Tibial artery (tissue), 4 donors: ENCODE measurements around the gene FAM3D.
"Not testable (repeated sequence)": the region's sequence is repeated elsewhere in the genome, so short reads cannot be mapped to it uniquely, and the experiment has no call there.

ENCODE experiments used
- DNase-seq, 2 donors: peaks; one replicate each; pipeline ENCODE4 v3.0.0-alpha.2; 2019
- H3K27ac ChIP-seq, 2 donors: fragments of 200-600 bp; sonication (generic) in 1 of 2; 1 replicate in 1 of 2; 2 replicates in 1 of 2; pipeline ENCODE4 v1.5.1; 2018 to 2019; ENCODE audit warnings: mild to moderate bottlenecking in 1 of 2
- H3K27me3 ChIP-seq, 2 donors: fragments of 200-600 bp; sonication (generic) in 1 of 2; one replicate each; pipeline versions ENCODE4 v1.5.1 to v1.6.0; 2016 to 2019
- H3K36me3 ChIP-seq, 3 donors: fragments of 200-600 bp; sonication (generic) in 2 of 3; one replicate each; pipeline ENCODE4 v1.5.1; 2016 to 2019; ENCODE audit warnings: mild to moderate bottlenecking in 2 of 3
- H3K4me1 ChIP-seq, 4 donors: fragments of 200-600 bp; sonication (generic) in 2 of 4; 1 replicate in 3 of 4; 2 replicates in 1 of 4; pipeline ENCODE4 v1.5.1; 2016 to 2019
- H3K4me3 ChIP-seq, 2 donors: fragments of 200-600 bp; sonication (generic) in 1 of 2; 1 replicate in 1 of 2; 2 replicates in 1 of 2; pipeline ENCODE4 v1.5.1; 2018 to 2019; ENCODE audit warnings: mild to moderate bottlenecking in 2 of 2
- H3K9me3 ChIP-seq, 3 donors: fragments of 200-600 bp; sonication (generic) in 1 of 3; one replicate each; pipeline ENCODE4 v1.5.1; 2016 to 2019
- intact Hi-C: fragments of 100-400 bp; cut with DNase I; formaldehyde crosslinking; loops from one replicate; pipeline ENCODE4 v1.15.0; 2023; ENCODE audit warnings: low total_unique reads
- TF ChIP-seq, protein P1 (sequence below), 2 experiments: fragments of 200-600 bp in 1 of 2; fragments of 450-650 bp in 1 of 2; IDR thresholded peaks; one replicate each; pipeline ENCODE4 v1.5.1; 2017 to 2019; ENCODE audit warnings: antibody characterized with exemption in 2 of 2, mild to moderate bottlenecking in 1 of 2, moderate library complexity in 1 of 2

FAM3D gene

DNA sequence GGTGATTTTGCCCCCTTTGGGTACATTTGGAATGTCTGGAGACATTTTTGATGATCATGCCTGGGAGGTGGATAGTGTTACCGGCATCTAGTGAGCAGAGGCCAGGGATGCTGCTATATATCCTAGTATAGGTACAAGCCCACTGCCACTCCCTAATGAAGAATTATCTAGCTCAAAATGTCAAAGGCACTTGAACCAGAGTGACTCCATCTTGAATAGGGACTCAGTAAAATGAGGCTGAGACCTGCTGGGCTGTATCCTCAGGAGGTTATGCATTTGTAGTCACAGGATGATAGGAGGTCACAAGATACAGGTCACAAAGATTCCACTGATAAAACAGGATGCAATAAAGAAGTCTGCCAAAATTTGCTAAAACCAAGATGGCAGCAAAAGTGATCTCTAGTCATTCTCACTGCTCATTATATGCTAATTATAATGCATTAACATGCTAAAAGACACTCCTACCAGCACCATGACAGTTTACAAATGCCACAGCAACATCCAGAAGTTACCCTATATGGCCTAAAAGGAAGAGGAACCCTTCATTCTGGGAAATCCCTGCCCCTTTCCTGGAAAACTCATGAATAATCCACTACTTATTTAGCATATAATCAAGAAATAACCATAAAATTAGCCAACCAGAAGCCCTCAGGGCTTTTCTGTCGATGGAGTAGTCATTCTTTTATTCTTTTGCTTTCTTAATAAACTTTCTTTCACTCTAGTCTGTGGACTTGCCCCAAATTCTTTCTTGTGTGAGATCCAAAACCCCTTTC lies 40.0 kb upstream of the FAM3D start:
- intact Hi-C loops, result no loop called here
- H3K27me3 ChIP-seq, result no peaks in the 10 kb centered on the region
- no peak overlapping the region for H3K27ac ChIP-seq
- DNase-seq, result no peak
- no peaks in the 10 kb centered on the region for H3K4me1 ChIP-seq
- no peaks in the 10 kb centered on the region for H3K9me3 ChIP-seq
- H3K4me3 ChIP-seq, result no peak overlapping the region
- H3K36me3 ChIP-seq, result no peaks in the 10 kb centered on the region
- TF ChIP-seq, protein P1, sequence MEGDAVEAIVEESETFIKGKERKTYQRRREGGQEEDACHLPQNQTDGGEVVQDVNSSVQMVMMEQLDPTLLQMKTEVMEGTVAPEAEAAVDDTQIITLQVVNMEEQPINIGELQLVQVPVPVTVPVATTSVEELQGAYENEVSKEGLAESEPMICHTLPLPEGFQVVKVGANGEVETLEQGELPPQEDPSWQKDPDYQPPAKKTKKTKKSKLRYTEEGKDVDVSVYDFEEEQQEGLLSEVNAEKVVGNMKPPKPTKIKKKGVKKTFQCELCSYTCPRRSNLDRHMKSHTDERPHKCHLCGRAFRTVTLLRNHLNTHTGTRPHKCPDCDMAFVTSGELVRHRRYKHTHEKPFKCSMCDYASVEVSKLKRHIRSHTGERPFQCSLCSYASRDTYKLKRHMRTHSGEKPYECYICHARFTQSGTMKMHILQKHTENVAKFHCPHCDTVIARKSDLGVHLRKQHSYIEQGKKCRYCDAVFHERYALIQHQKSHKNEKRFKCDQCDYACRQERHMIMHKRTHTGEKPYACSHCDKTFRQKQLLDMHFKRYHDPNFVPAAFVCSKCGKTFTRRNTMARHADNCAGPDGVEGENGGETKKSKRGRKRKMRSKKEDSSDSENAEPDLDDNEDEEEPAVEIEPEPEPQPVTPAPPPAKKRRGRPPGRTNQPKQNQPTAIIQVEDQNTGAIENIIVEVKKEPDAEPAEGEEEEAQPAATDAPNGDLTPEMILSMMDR (IDR thresholded peaks at IDR 0.05), result no peak

DNA sequence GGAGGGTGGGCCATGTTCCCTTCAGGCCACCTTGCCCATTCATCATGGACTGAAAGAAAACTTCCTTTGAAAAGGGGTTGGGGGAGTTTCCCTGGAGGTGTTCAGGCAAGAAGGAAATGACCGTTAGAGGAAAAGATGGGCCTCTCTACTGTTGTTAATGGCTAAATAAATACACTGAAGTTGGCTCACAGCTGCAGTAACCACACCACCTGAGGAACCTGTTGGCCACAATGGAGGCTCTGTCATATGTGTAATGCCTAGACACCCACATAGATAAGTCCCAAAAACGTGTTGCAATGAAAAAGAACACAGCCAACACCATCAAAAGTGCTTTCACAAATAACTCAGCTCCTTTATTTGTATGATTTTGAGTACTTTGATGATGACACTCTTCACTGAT lies 38.2 kb upstream of the FAM3D start:
- no peak for DNase-seq
- H3K9me3 ChIP-seq, result no peaks in the 10 kb centered on the region
- TF ChIP-seq, protein P1 (IDR thresholded peaks at IDR 0.05), result no peak
- no peak overlapping the region for H3K4me3 ChIP-seq
- H3K36me3 ChIP-seq, result no peaks in the 10 kb centered on the region
- no peaks in the 10 kb centered on the region for H3K4me1 ChIP-seq
- intact Hi-C loops, result no loop called here
- no peaks in the 10 kb centered on the region for H3K27me3 ChIP-seq
- H3K27ac ChIP-seq, result no peak overlapping the region

DNA sequence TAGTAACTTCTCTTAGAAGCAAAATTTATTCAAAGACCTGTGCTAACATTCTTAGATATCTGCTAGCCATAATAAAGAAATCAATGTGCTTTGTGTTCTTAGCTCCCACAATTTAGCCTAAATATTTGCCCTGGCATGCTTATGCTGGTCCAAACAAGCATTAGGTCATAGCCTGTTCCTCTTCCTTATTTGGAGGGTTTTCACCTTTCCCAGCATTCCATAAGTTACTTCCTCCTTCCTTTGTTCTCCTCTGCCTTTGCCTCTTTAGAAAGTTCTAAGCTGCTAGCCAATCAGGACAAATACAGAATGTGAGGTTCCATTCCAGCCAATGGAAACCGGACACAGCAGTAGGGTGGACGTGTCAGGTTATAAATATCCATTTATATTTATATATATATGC lies 37.7 kb upstream of the FAM3D start:
- H3K27ac ChIP-seq, H3K36me3 ChIP-seq, H3K4me1 ChIP-seq, DNase-seq, H3K27me3 ChIP-seq, H3K9me3 ChIP-seq, H3K4me3 ChIP-seq, intact Hi-C loops: not testable (repeated sequence)

DNA sequence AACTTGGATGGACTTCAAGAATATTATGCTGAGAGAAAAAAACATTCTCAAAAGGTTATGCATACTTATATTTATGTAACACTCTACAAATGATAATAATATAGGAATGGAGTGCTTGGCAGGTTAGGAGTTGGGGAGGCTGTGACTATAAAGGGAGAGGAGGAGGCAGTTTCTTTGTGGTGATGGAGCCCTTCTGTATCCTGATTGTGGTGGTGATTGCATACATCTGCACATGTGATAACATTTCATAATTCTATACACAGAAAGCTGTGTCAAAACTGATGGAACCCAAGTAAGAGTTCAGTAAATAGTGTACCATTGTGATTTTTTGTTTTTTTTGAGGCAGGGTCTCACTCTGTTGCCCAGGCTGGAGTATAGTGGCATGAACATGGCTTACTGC lies 31.7 kb upstream of the FAM3D start:
- DNase-seq, result no peak
- intact Hi-C loops, result no loop called here
- no peak overlapping the region for H3K4me3 ChIP-seq
- H3K4me1 ChIP-seq, result no peaks in the 10 kb centered on the region
- H3K27ac ChIP-seq, result no peak overlapping the region
- TF ChIP-seq, protein P1 (IDR thresholded peaks at IDR 0.05), result no peak
- H3K27me3 ChIP-seq, result no peaks in the 10 kb centered on the region
- H3K36me3 ChIP-seq, result no peaks in the 10 kb centered on the region
- no peaks in the 10 kb centered on the region for H3K9me3 ChIP-seq

DNA sequence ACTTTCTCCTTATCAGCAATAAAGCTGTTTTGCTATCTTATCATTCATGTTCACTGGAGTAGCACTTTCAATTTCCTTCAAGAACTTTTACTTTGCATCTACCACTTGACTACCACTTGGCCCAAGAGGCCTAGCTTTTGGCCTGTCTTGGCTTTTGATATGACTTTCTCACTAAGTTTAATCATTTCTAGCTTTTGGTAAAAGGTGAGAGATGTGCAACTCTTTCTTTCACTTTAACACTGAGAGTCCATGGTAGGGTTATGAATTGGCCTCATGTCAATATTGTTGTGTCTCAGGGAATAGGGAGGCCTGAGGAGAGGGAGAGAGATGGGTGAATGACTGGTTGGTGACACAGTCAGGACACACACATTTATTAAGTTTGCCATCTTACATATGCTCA lies 31.0 kb upstream of the FAM3D start:
- H3K27me3 ChIP-seq, result no peaks in the 10 kb centered on the region
- no peak overlapping the region for H3K27ac ChIP-seq
- no peaks in the 10 kb centered on the region for H3K4me1 ChIP-seq
- H3K4me3 ChIP-seq, result no peak overlapping the region
- no peaks in the 10 kb centered on the region for H3K36me3 ChIP-seq
- no peaks in the 10 kb centered on the region for H3K9me3 ChIP-seq
- intact Hi-C loops, result no loop called here
- DNase-seq, result no peak
- TF ChIP-seq, protein P1 (IDR thresholded peaks at IDR 0.05), result no peak

DNA sequence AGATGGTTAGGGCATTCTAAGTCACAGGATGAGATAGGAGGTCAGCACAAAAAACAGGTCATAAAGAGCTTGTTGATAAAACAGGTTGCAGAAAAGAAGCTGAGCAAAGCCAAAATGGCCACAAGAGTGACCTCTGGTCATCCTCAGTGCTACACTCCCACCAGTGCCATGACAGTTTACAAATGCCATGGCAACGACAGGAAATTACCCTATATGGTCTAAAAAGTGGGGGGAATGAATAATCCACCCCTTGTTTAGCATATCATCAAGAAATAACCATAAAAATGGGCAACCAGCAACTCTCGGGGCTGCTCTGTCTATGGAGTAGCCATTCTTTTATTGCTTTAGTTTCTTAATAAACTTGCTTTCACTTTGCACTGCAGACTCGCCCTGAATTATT lies 30.2 kb upstream of the FAM3D start:
- not testable (repeated sequence) for H3K36me3 ChIP-seq, H3K9me3 ChIP-seq

DNA sequence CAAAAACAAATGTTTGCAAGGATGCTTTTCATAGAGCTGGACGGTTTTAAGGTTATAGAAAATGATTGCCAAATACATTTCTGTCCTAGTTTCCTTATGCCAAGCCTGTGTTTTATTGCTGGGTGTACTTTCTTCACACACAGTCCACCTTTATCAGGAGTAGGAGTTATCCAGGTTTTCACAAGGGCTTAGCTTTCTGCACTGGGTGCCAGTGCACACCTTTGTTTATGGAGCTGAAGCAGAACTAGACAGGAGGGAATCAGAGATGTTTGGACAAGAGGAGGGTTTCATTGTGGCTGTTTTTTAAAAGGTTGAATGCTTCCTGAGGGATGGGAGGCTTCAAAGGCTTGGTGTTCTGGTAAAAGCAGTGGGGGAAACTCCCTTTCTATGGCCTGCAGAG lies 29.5 kb upstream of the FAM3D start:
- TF ChIP-seq, protein P1 (IDR thresholded peaks at IDR 0.05), result no peak
- no peaks in the 10 kb centered on the region for H3K27me3 ChIP-seq
- no peaks in the 10 kb centered on the region for H3K4me1 ChIP-seq
- H3K36me3 ChIP-seq, result no peaks in the 10 kb centered on the region
- intact Hi-C loops, result no loop called here
- no peak overlapping the region for H3K4me3 ChIP-seq
- no peaks in the 10 kb centered on the region for H3K9me3 ChIP-seq
- no peak overlapping the region for H3K27ac ChIP-seq
- DNase-seq, result no peak

More for the DNA sequence above, 30.2 kb upstream of the FAM3D start:
- H3K27ac ChIP-seq, H3K27me3 ChIP-seq, intact Hi-C loops, DNase-seq, H3K4me3 ChIP-seq, H3K4me1 ChIP-seq: not testable (repeated sequence)

DNA sequence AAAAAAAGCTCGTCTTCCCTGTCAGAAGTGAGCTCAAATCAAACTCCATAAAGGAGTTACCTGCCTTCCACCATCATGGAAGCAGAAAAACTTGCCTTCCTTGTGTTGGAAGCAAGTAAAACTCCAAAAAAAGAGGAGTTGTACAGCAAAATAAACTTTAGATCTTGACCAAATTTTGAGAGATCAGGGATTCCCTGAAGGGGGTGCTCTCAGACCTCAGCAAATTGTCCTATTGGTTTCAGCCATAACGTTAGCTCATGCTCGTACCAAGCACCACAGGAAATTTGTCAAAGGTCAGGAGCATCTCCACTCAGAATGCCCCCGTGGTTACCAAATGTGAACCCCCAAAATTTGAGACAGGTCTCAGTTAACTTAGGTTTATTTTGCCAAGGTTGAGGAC lies 28.7 kb upstream of the FAM3D start:
- H3K36me3 ChIP-seq, H3K27me3 ChIP-seq, H3K9me3 ChIP-seq, H3K4me3 ChIP-seq, DNase-seq, H3K4me1 ChIP-seq, H3K27ac ChIP-seq, intact Hi-C loops: not testable (repeated sequence)
